WTC11 (cell line): ENCODE measurements around the gene ADGRF3.

Experiments used
- FOXJ3 ChIP-seq: sonication (generic); formaldehyde crosslinking; IDR thresholded peaks from 2 replicates; pipeline ENCODE4 v1.9.0; 2021; ENCODE audit warnings: missing genetic modification reagents, mild to moderate bottlenecking, borderline replicate concordance
- FOXP1 ChIP-seq: sonication (generic); formaldehyde crosslinking; IDR thresholded peaks from 2 replicates; pipeline ENCODE4 v1.8.0; 2022; ENCODE audit warnings: missing genetic modification reagents, mild to moderate bottlenecking, moderate library complexity, borderline replicate concordance
- JUN ChIP-seq: sonication (generic); formaldehyde crosslinking; IDR thresholded peaks from 2 replicates; pipeline ENCODE4 v1.8.0; 2023; ENCODE audit warnings: mild to moderate bottlenecking, missing genetic modification reagents
- MYBL2 ChIP-seq: sonication (generic); formaldehyde crosslinking; IDR thresholded peaks from 2 replicates; pipeline ENCODE4 v1.8.1; 2023; ENCODE audit warnings: mild to moderate bottlenecking, moderate library complexity, missing genetic modification reagents
- NR2C2 ChIP-seq: sonication (generic); formaldehyde crosslinking; IDR thresholded peaks from 2 replicates; pipeline ENCODE4 v1.8.0; 2022; ENCODE audit warnings: mild to moderate bottlenecking, missing genetic modification reagents
- TCF7 ChIP-seq: sonication (generic); formaldehyde crosslinking; IDR thresholded peaks from 2 replicates; pipeline ENCODE4 v1.8.0; 2022; ENCODE audit warnings: mild to moderate bottlenecking, low read depth, missing genetic modification reagents, moderate library complexity
- ZNF263 ChIP-seq: sonication (generic); formaldehyde crosslinking; IDR thresholded peaks from 2 replicates; pipeline ENCODE4 v1.8.1; 2022; ENCODE audit warnings: low read depth, mild to moderate bottlenecking, moderate library complexity, missing genetic modification reagents
- ZNF423 ChIP-seq: fragments of 250-450 bp; sonication (Bioruptor Pico); IDR thresholded peaks from 2 replicates; pipeline ENCODE4 v2.1.2; 2022; ENCODE audit warnings: mild to moderate bottlenecking, moderate library complexity
- TF ChIP-seq, protein P1 (sequence below): fragments of 200-600 bp; IDR thresholded peaks from 2 replicates; pipeline ENCODE4 v1.8.0; 2022; ENCODE audit warnings: antibody characterized with exemption
- TF ChIP-seq, protein P2 (sequence below): sonication (generic); formaldehyde crosslinking; IDR thresholded peaks from 2 replicates; pipeline ENCODE4 v1.8.1; 2022; ENCODE audit warnings: low read depth, missing genetic modification reagents, borderline replicate concordance
- TF ChIP-seq, protein P3 (sequence below): sonication (generic); formaldehyde crosslinking; IDR thresholded peaks from 2 replicates; pipeline ENCODE4 v1.8.0; 2022; ENCODE audit warnings: mild to moderate bottlenecking, missing genetic modification reagents
- TF ChIP-seq, protein P4 (sequence below): sonication (generic); formaldehyde crosslinking; IDR thresholded peaks from 2 replicates; pipeline ENCODE4 v1.8.0; 2022; ENCODE audit warnings: mild to moderate bottlenecking, missing genetic modification reagents
- TF ChIP-seq, protein P5 (sequence below): sonication (generic); formaldehyde crosslinking; IDR thresholded peaks from 2 replicates; pipeline ENCODE4 v1.8.0; 2022; ENCODE audit warnings: mild to moderate bottlenecking, missing genetic modification reagents

DNA sequence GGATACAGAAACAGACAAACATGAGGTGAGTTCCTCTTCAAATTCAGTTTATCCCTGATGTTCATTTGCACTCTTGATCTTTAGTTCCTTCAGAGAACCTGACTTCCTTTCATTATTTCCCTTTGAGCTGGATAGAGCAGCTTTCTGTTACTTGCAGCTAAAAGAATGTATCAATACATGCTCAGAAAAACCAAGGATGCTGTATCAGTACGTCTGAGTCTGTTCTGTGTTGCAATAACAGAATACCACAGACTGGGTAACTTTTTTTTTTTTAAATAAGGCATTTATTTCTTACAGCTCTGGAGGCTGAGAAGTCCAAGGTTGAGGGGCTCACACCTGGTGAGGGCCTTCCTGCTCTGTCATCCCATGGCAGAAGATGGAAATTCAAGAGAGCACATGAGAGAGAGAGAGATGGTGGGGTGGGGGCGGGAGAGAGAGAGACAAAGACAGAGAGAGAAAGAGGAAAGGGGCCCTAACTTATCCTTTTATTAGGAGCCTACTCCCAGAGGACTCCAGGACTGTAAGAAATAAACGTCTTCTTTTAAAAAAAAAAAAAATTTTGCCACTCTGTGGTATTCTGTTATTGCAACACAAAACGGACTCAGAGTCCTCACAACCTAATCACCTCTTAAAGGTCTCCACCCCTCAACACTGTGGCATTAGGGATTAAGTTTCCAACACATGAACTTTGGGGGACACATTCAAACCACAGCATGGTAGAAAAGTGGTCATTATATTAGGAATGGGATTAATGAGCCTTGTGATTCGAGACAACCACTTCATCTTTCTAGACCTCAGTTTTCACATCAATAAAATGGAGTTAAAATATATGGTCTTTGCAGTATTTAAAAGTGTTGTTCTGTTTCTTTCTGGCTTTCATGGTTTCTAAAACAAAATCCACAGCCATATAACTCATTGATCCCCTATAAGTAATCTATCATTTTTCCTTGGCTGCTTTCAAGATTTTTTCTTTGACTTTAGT lies 19.0 kb downstream of the ADGRF3 start:
- TF ChIP-seq, protein P1, sequence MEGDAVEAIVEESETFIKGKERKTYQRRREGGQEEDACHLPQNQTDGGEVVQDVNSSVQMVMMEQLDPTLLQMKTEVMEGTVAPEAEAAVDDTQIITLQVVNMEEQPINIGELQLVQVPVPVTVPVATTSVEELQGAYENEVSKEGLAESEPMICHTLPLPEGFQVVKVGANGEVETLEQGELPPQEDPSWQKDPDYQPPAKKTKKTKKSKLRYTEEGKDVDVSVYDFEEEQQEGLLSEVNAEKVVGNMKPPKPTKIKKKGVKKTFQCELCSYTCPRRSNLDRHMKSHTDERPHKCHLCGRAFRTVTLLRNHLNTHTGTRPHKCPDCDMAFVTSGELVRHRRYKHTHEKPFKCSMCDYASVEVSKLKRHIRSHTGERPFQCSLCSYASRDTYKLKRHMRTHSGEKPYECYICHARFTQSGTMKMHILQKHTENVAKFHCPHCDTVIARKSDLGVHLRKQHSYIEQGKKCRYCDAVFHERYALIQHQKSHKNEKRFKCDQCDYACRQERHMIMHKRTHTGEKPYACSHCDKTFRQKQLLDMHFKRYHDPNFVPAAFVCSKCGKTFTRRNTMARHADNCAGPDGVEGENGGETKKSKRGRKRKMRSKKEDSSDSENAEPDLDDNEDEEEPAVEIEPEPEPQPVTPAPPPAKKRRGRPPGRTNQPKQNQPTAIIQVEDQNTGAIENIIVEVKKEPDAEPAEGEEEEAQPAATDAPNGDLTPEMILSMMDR = no peak
- TF ChIP-seq JUN (CRISPR knock-in tag) (no peak), ZNF423 (no peak), FOXJ3 (CRISPR knock-in tag) (no peak), TCF7 (no peak), ZNF263 (CRISPR knock-in tag) (no peak), MYBL2 (CRISPR knock-in tag) (no peak), NR2C2 (CRISPR knock-in tag) (no peak), FOXP1 (CRISPR knock-in tag) (no peak)
- TF ChIP-seq, protein P2, sequence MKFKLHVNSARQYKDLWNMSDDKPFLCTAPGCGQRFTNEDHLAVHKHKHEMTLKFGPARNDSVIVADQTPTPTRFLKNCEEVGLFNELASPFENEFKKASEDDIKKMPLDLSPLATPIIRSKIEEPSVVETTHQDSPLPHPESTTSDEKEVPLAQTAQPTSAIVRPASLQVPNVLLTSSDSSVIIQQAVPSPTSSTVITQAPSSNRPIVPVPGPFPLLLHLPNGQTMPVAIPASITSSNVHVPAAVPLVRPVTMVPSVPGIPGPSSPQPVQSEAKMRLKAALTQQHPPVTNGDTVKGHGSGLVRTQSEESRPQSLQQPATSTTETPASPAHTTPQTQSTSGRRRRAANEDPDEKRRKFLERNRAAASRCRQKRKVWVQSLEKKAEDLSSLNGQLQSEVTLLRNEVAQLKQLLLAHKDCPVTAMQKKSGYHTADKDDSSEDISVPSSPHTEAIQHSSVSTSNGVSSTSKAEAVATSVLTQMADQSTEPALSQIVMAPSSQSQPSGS (CRISPR knock-in tag) = no peak
- TF ChIP-seq, protein P3, sequence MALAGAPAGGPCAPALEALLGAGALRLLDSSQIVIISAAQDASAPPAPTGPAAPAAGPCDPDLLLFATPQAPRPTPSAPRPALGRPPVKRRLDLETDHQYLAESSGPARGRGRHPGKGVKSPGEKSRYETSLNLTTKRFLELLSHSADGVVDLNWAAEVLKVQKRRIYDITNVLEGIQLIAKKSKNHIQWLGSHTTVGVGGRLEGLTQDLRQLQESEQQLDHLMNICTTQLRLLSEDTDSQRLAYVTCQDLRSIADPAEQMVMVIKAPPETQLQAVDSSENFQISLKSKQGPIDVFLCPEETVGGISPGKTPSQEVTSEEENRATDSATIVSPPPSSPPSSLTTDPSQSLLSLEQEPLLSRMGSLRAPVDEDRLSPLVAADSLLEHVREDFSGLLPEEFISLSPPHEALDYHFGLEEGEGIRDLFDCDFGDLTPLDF = no peak
- TF ChIP-seq, protein P4, sequence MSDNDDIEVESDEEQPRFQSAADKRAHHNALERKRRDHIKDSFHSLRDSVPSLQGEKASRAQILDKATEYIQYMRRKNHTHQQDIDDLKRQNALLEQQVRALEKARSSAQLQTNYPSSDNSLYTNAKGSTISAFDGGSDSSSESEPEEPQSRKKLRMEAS = no peak
- TF ChIP-seq, protein P5, sequence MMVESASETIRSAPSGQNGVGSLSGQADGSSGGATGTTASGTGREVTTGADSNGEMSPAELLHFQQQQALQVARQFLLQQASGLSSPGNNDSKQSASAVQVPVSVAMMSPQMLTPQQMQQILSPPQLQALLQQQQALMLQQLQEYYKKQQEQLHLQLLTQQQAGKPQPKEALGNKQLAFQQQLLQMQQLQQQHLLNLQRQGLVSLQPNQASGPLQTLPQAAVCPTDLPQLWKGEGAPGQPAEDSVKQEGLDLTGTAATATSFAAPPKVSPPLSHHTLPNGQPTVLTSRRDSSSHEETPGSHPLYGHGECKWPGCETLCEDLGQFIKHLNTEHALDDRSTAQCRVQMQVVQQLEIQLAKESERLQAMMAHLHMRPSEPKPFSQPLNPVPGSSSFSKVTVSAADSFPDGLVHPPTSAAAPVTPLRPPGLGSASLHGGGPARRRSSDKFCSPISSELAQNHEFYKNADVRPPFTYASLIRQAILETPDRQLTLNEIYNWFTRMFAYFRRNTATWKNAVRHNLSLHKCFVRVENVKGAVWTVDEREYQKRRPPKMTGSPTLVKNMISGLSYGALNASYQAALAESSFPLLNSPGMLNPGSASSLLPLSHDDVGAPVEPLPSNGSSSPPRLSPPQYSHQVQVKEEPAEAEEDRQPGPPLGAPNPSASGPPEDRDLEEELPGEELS = no peak
